HCT116 (cell line): ENCODE measurements around the gene DGKZ. TPM values are rescaled to one million over a fixed set of nuclear protein-coding genes. Genes with fewer than 3 reads are reported as not detected.

Source experiments
- ATAC-seq: fragments of 200-7000 bp; cut with Tn5 transposase; 2 replicates; pipeline ENCODE4 v1.9.1; 2020; ENCODE audit warnings: mild to moderate bottlenecking, moderate library complexity
- BruUV-seq: library from RNA; stranded (reverse); fragments of 400-500 nt; replicated peaks from 2 replicates; lab custom pipeline; 2021; lab: Mats Ljungman, UMichigan
- CTCF ChIA-PET: fragments of 300-600 bp; sonication (Branson Sonifier 250); formaldehyde crosslinking; loops from one replicate; lab custom pipeline; 2021; ENCODE audit warnings: antibody characterized with exemption; lab: Charles Lee
- POLR2A ChIA-PET: fragments of 300-600, 350-600 bp; sonication (Branson Sonifier 250); formaldehyde crosslinking; loops from one replicate; lab custom pipeline; 2021; ENCODE audit warnings: antibody characterized with exemption; lab: Charles Lee
- RAD21 ChIA-PET, 2 experiments: fragments of 300-600 bp; sonication (Branson Sonifier 250); formaldehyde crosslinking; loops; one replicate each; lab custom pipeline; 2023; ENCODE audit warnings: low total read pairs in 2 of 2; ENCODE audit not compliant: uncharacterized antibody in 2 of 2, unreplicated experiment in 2 of 2, low non-redundant PET in 1 of 2; lab: Charles Lee
- DNase-seq: peaks from one replicate; pipeline ENCODE4 v3.0.0-alpha.2; 2010; ENCODE audit warnings: low read depth, low spot score
- H2AFZ ChIP-seq: fragments of 200-600 bp; shearing (Covaris generic), sonication (generic); 2 replicates; pipeline ENCODE4 v1.6.1; 2017; ENCODE audit warnings: low read depth, mixed run types, mixed read lengths, antibody characterized with exemption, low read length; ENCODE audit not compliant: poor library complexity, severe bottlenecking
- H3K27ac ChIP-seq: 2 replicates; pipeline ENCODE4 v1.5.1; 2012; ENCODE audit warnings: low read depth, low read length
- H3K27me3 ChIP-seq: fragments of 200-600 bp; sonication (generic); 2 replicates; pipeline ENCODE4 v1.6.1; 2016; ENCODE audit warnings: mixed run types, low read length, mixed read lengths; ENCODE audit not compliant: insufficient read depth
- H3K36me3 ChIP-seq, 2 experiments: fragments of 200-500 bp in 1 of 2; fragments of 200-600 bp in 1 of 2; sonication (Bioruptor generic) in 1 of 2; sonication (generic) in 1 of 2; 2 replicates each; pipeline versions ENCODE4 v1.5.1 to v1.6.1; 2014 to 2016; ENCODE audit warnings: low read length in 2 of 2, inconsistent platforms in 1 of 2, mixed read lengths in 1 of 2, mixed run types in 1 of 2; ENCODE audit not compliant: insufficient read depth in 2 of 2, control insufficient read depth in 1 of 2
- H3K4me1 ChIP-seq, 2 experiments: fragments of 200-600 bp in 1 of 2; sonication (generic) in 1 of 2; 2 replicates each; pipeline versions ENCODE4 v1.5.1 to v1.6.1; 2012 to 2017; ENCODE audit warnings: low read length in 2 of 2, inconsistent platforms in 1 of 2, mild to moderate bottlenecking in 1 of 2, mixed read lengths in 1 of 2, mixed run types in 1 of 2, moderate library complexity in 1 of 2; ENCODE audit not compliant: insufficient read depth in 2 of 2, control insufficient read depth in 1 of 2
- H3K4me2 ChIP-seq: fragments of 200-600 bp; sonication (generic); 2 replicates; pipeline ENCODE4 v1.6.1; 2017; ENCODE audit warnings: mixed run types, low read length, mixed read lengths
- H3K4me3 ChIP-seq, 2 experiments: fragments of 200-600 bp in 1 of 2; sonication (generic) in 1 of 2; replicated peaks in 1 of 2; 2 replicates each; pipeline ENCODE4 v1.5.1; 2011 to 2016; ENCODE audit warnings: low read length in 2 of 2, control low read depth in 1 of 2, low read depth in 1 of 2, mild to moderate bottlenecking in 1 of 2, mixed read lengths in 1 of 2, mixed run types in 1 of 2
- H3K79me2 ChIP-seq: fragments of 200-600 bp; sonication (generic); 2 replicates; pipeline ENCODE4 v1.6.1; 2017; ENCODE audit warnings: mild to moderate bottlenecking, mixed run types, low read length, moderate library complexity, mixed read lengths; ENCODE audit not compliant: insufficient read depth
- H3K9ac ChIP-seq: fragments of 200-600 bp; sonication (generic); 2 replicates; pipeline ENCODE4 v1.6.1; 2016; ENCODE audit warnings: low read length, mixed read lengths
- H3K9me2 ChIP-seq: fragments of 200-600 bp; sonication (generic), shearing (Covaris generic); 2 replicates; pipeline ENCODE4 v1.6.1; 2017; ENCODE audit warnings: mixed run types, mild to moderate bottlenecking, moderate library complexity; ENCODE audit not compliant: insufficient read depth
- H3K9me3 ChIP-seq, 2 experiments: fragments of 200-500 bp in 1 of 2; fragments of 200-600 bp in 1 of 2; sonication (Bioruptor generic) in 1 of 2; sonication (generic) in 1 of 2; 2 replicates each; pipeline ENCODE4 v1.6.1; 2014 to 2017; ENCODE audit warnings: low read length in 2 of 2, mixed read lengths in 2 of 2, inconsistent platforms in 1 of 2, low read depth in 1 of 2, mild to moderate bottlenecking in 1 of 2, mixed run types in 1 of 2, moderate library complexity in 1 of 2; ENCODE audit not compliant: control insufficient read depth in 1 of 2, insufficient read depth in 1 of 2
- H4K20me1 ChIP-seq: fragments of 200-600 bp; sonication (generic), shearing (Covaris generic); 2 replicates; pipeline ENCODE4 v1.6.1; 2017; ENCODE audit warnings: mixed run types, mild to moderate bottlenecking, moderate library complexity; ENCODE audit not compliant: insufficient read depth
- ATF3 ChIP-seq: IDR thresholded peaks from 2 replicates; pipeline ENCODE4 v1.6.1; 2012
- CBX3 ChIP-seq: IDR thresholded peaks from 2 replicates; pipeline ENCODE4 v1.6.1; 2012; ENCODE audit warnings: low read depth
- CTCF ChIP-seq, 3 experiments: fragments of 200-600 bp in 1 of 3; sonication (generic) in 1 of 3; IDR thresholded peaks in 2 of 3; conservative IDR thresholded peaks in 1 of 3; 2 replicates each; pipeline ENCODE4 v1.5.1; 2012 to 2017; ENCODE audit warnings: low read depth in 2 of 3, low read length in 2 of 3, antibody characterized with exemption in 1 of 3, borderline replicate concordance in 1 of 3, control low read depth in 1 of 3, mild to moderate bottlenecking in 1 of 3, mixed read lengths in 1 of 3, mixed run types in 1 of 3, moderate library complexity in 1 of 3; ENCODE audit not compliant: insufficient read depth in 1 of 3
- EGR1 ChIP-seq: IDR thresholded peaks from 2 replicates; pipeline ENCODE4 v1.6.1; 2012; ENCODE audit warnings: low read depth
- ELF1 ChIP-seq: IDR thresholded peaks from 2 replicates; pipeline ENCODE4 v1.6.1; 2012; ENCODE audit warnings: low read depth, borderline replicate concordance
- EZH2 ChIP-seq: fragments of 200-600 bp; sonication (generic); IDR thresholded peaks from 2 replicates; pipeline ENCODE4 v1.6.1; 2017; ENCODE audit warnings: antibody characterized with exemption, mixed run types
- EZH2phosphoT487 ChIP-seq: fragments of 200-600 bp; IDR thresholded peaks from 2 replicates; pipeline ENCODE4 v1.6.1; 2018; ENCODE audit warnings: antibody characterized with exemption, borderline replicate concordance
- FOSL1 ChIP-seq: IDR thresholded peaks from 2 replicates; pipeline ENCODE4 v1.6.1; 2012; ENCODE audit warnings: low read depth
- JUND ChIP-seq: IDR thresholded peaks from 2 replicates; pipeline ENCODE4 v1.6.1; 2012
- POLR2A ChIP-seq: IDR thresholded peaks from 2 replicates; pipeline ENCODE4 v1.7.0; 2011; ENCODE audit warnings: borderline replicate concordance; ENCODE audit not compliant: insufficient read depth, insufficient read length; ENCODE audit errors: extremely low read depth
- POLR2AphosphoS5 ChIP-seq: IDR thresholded peaks from 2 replicates; pipeline ENCODE4 v1.6.1; 2011; ENCODE audit warnings: mild to moderate bottlenecking, low read depth, low read length, moderate library complexity
- SIN3A ChIP-seq: IDR thresholded peaks from 2 replicates; pipeline ENCODE4 v1.6.1; 2012; ENCODE audit warnings: low read depth
- SP1 ChIP-seq: IDR thresholded peaks from 2 replicates; pipeline ENCODE4 v1.6.1; 2012; ENCODE audit warnings: low read depth
- SRF ChIP-seq: IDR thresholded peaks from 2 replicates; pipeline ENCODE4 v1.6.1; 2012; ENCODE audit warnings: low read depth
- TCF7L2 ChIP-seq: IDR thresholded peaks from 2 replicates; pipeline ENCODE4 v1.7.0; 2011; ENCODE audit warnings: borderline replicate concordance, inconsistent platforms; ENCODE audit not compliant: insufficient read depth, insufficient read length; ENCODE audit errors: extremely low read depth
- YY1 ChIP-seq: IDR thresholded peaks from 2 replicates; pipeline ENCODE4 v1.6.1; 2011; ENCODE audit warnings: low read length, low read depth, moderate library complexity, mild to moderate bottlenecking; ENCODE audit not compliant: insufficient replicate concordance; ENCODE audit errors: extremely low read depth
- ZBTB33 ChIP-seq: IDR thresholded peaks from 2 replicates; pipeline ENCODE4 v1.6.1; 2011; ENCODE audit warnings: mild to moderate bottlenecking, low read length, moderate library complexity; ENCODE audit not compliant: insufficient replicate concordance; ENCODE audit errors: extremely low read depth
- ZFX ChIP-seq: fragments of 450-650 bp; IDR thresholded peaks from 2 replicates; pipeline ENCODE4 v1.6.1; 2017
- ZNF274 ChIP-seq: fragments of 200-500 bp; sonication (Bioruptor generic); IDR thresholded peaks from 2 replicates; pipeline ENCODE4 v1.6.1; 2014; ENCODE audit warnings: mild to moderate bottlenecking, low read depth, low read length, inconsistent platforms
- intact Hi-C: fragments of 100-400 bp; cut with micrococcal nuclease; formaldehyde crosslinking; loops from 2 replicates; pipeline ENCODE4 v1.10.0; 2022
- total RNA-seq: library from RNA; stranded (reverse); gene quantifications from one replicate; pipeline ENCODE4 v1.2.1, GENCODE V29; 2021; ENCODE audit not compliant: unreplicated experiment
- TF ChIP-seq, protein P1 (sequence below): IDR thresholded peaks from 2 replicates; pipeline ENCODE4 v1.6.1; 2012

DGKZ gene
- total RNA-seq, 1 experiment from 2014 or later, result 70.2 TPM

DNA sequence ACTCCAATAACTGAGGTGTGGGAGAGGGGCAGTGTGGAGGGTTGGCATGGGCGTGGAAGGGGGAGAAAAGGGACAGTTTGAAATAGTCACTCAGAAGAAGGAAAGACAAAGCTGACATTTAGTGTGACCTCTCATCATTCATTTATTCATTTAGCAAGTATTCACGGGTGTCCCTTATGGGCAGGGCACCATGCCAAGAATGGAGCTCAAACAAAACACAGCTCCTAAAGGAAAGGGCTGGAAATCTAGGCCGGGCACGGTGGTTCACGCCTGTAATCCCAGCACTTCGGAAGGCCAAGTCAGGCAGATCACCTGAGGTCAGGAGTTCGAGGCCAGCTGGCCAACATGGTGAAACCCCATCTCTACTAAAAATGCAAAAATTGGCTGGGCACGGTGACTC, 19.4 kb upstream of the DGKZ start:
- CTCF ChIA-PET, result interaction anchor here (1.4 kb wide), 2 partner anchors 13 to 20 kb away, joined by 3 to 5 read pairs; no protein-coding TSS in a partner anchor
- TF ChIP-seq EZH2phosphoT487, result no peak
- no peak for TF ChIP-seq JUND
- no peak for TF ChIP-seq ZBTB33
- no peak for TF ChIP-seq YY1
- TF ChIP-seq EZH2, result no peak
- no peak for TF ChIP-seq SIN3A
- TF ChIP-seq SRF, result no peak
- TF ChIP-seq SP1, result no peak
- no peak for TF ChIP-seq ATF3
- TF ChIP-seq, protein P1, sequence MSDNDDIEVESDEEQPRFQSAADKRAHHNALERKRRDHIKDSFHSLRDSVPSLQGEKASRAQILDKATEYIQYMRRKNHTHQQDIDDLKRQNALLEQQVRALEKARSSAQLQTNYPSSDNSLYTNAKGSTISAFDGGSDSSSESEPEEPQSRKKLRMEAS, result no peak
- TF ChIP-seq CTCF (IDR thresholded peaks at IDR 0.05 in 2 of 3, conservative IDR thresholded peaks at IDR 0.05 in 1 of 3; ENCODE audit: borderline replicate concordance in 1 of 3, insufficient read depth in 1 of 3, low read depth in 2 of 3, low read length in 2 of 3), result no peak
- no peak for TF ChIP-seq TCF7L2
- TF ChIP-seq EGR1, result no peak
- no peak for TF ChIP-seq ZFX
- TF ChIP-seq CBX3, result no peak
- no peak for TF ChIP-seq POLR2AphosphoS5
- TF ChIP-seq ELF1, result no peak
- TF ChIP-seq ZNF274, result no peak
- TF ChIP-seq FOSL1, result no peak
- no peak for TF ChIP-seq POLR2A
- POLR2A ChIA-PET, result no interaction called here
- Histone ChIP-seq H3K79me2 (no peaks in the 10 kb centered on the region), H3K27me3 (no peaks in the 10 kb centered on the region), H2AFZ (no peak overlapping the region), H3K9me3 (no peaks in the 10 kb centered on the region), H3K9ac (no peak overlapping the region), H3K36me3 (no peaks in the 10 kb centered on the region), H4K20me1 (no peaks in the 10 kb centered on the region), H3K27ac (no peak overlapping the region), H3K9me2 (no peaks in the 10 kb centered on the region), H3K4me2 (no peak overlapping the region), H3K4me1 (peaks cover 0 to 5% of the 10 kb centered on the region in 2 experiments; a peak in 2 of 4 replicates), H3K4me3 (no peak overlapping the region)
- no TSS peak for BruUV-seq
- ATAC-seq (no peak), DNase-seq (no peak)
- intact Hi-C loops, result no loop called here
- RAD21 ChIA-PET, result no interaction called here
